Measurements from ENCODE around the gene RPS2. TPM values are rescaled to one million over a fixed set of nuclear protein-coding genes. Genes with fewer than 3 reads are reported as not detected.
"Not testable (repeated sequence)": the region's sequence is repeated elsewhere in the genome, so short reads cannot be mapped to it uniquely, and the experiment has no call there.

Gene RPS2
- total RNA-seq, 1 experiment from 2014 or later: 2,611 TPM

GRCh38 chr16:1973461-1974156, 9.0 kb upstream of the RPS2 start:
- no peaks in the 10 kb centered on the region for H3K27me3 ChIP-seq (replicated peaks)
- H3K9me3 ChIP-seq (replicated peaks): no peaks in the 10 kb centered on the region
- DNase-seq (ENCODE audit: low read depth in 1 of 2, low spot score in 2 of 2): no peak
- H3K36me3 ChIP-seq: peaks cover 51% of the 10 kb centered on the region
- H3K27ac ChIP-seq: no peak overlapping the region
- peaks cover 16% of the 10 kb centered on the region for H3K4me1 ChIP-seq (replicated peaks)
- H3K4me3 ChIP-seq: no peak overlapping the region

- Histone ChIP-seq H3K27ac (no peak overlapping the region), H3K4me1 (replicated peaks) (peaks cover 16% of the 10 kb centered on the region), H3K9me3 (replicated peaks) (no peaks in the 10 kb centered on the region), H3K27me3 (replicated peaks) (no peaks in the 10 kb centered on the region), H3K36me3 (peaks cover 40% of the 10 kb centered on the region), H3K4me3 (peak overlapping the region; percentile 84)
- no peak for DNase-seq (ENCODE audit: low read depth in 1 of 2, low spot score in 2 of 2)
Observed at GRCh38 chr16:1972490-1972877, 7.9 kb upstream of the RPS2 start.

GRCh38 chr16:1971796-1972489, 7.3 kb upstream of the RPS2 start, which contains the start of gene TBL3:
TSS of gene TBL3 (plus strand) at chr16:1972053. CDS start at chr16:1972165, 112 bp downstream.
- H3K9me3 ChIP-seq (replicated peaks): no peaks in the 10 kb centered on the region
- DNase-seq (ENCODE audit: low read depth in 1 of 2, low spot score in 2 of 2): peak; percentile 96 to 97
- peak within 1 kb of the TSS; percentile 80 for H3K27ac ChIP-seq
- H3K36me3 ChIP-seq: peaks cover 39% of the 10 kb centered on the region
- no peaks in the 10 kb centered on the region for H3K27me3 ChIP-seq (replicated peaks)
- peak within 1 kb of the TSS; percentile 84 for H3K4me3 ChIP-seq
- H3K4me1 ChIP-seq (replicated peaks): peaks cover 16% of the 10 kb centered on the region

GRCh38 chr16:1968146-1968953, 3.7 kb upstream of the RPS2 start:
- peaks cover 42% of the 10 kb centered on the region for H3K36me3 ChIP-seq
- H3K27ac ChIP-seq: no peak overlapping the region
- H3K27me3 ChIP-seq (replicated peaks): no peaks in the 10 kb centered on the region
- peaks cover 27% of the 10 kb centered on the region for H3K4me1 ChIP-seq (replicated peaks)
- no peak for DNase-seq (ENCODE audit: low read depth in 1 of 2, low spot score in 2 of 2)
- no peaks in the 10 kb centered on the region for H3K9me3 ChIP-seq (replicated peaks)
- no peak overlapping the region for H3K4me3 ChIP-seq

- H3K9me3 ChIP-seq (replicated peaks): no peaks in the 10 kb centered on the region
- H3K27me3 ChIP-seq (replicated peaks): no peaks in the 10 kb centered on the region
- H3K4me1 ChIP-seq (replicated peaks): peaks cover 30% of the 10 kb centered on the region
- H3K36me3 ChIP-seq: peaks cover 53% of the 10 kb centered on the region
- DNase-seq (ENCODE audit: low read depth in 1 of 2, low spot score in 2 of 2): no peak
- no peak within 1 kb of the TSS for H3K27ac ChIP-seq
- H3K4me3 ChIP-seq: peak within 1 kb of the TSS; percentile 88
Observed at GRCh38 chr16:1966460-1966859, 1.8 kb upstream of the RPS2 start, which contains the start of gene RNF151. TSS of gene RNF151 (plus strand) at chr16:1966856. CDS start at chr16:1966882, 26 bp downstream.

GRCh38 chr16:1965396-1966001, 873 bp upstream of the RPS2 start:
- no peaks in the 10 kb centered on the region for H3K27me3 ChIP-seq (replicated peaks)
- peak overlapping the region; percentile 85 for H3K27ac ChIP-seq
- H3K4me3 ChIP-seq: peak overlapping the region; percentile 88
- H3K4me1 ChIP-seq (replicated peaks): peaks cover 30% of the 10 kb centered on the region
- H3K9me3 ChIP-seq (replicated peaks): no peaks in the 10 kb centered on the region
- H3K36me3 ChIP-seq: peaks cover 62% of the 10 kb centered on the region
- no peak for DNase-seq (ENCODE audit: low read depth in 1 of 2, low spot score in 2 of 2)

GRCh38 chr16:1963806-1964505, 670 bp downstream of the RPS2 start:
- Histone ChIP-seq H3K27ac (peak overlapping the region; percentile 85), H3K9me3 (replicated peaks) (no peaks in the 10 kb centered on the region), H3K27me3 (replicated peaks) (no peaks in the 10 kb centered on the region), H3K4me3 (peak overlapping the region; percentile 88), H3K4me1 (replicated peaks) (peaks cover 36% of the 10 kb centered on the region), H3K36me3 (peaks cover 69% of the 10 kb centered on the region)
- peak in 1 of 2 experiments; percentile 40 for DNase-seq (ENCODE audit: low read depth in 1 of 2, low spot score in 2 of 2)

- not testable (repeated sequence) for H3K27ac ChIP-seq; H3K27me3 ChIP-seq (replicated peaks); DNase-seq (ENCODE audit: low read depth in 1 of 2, low spot score in 2 of 2); H3K9me3 ChIP-seq (replicated peaks)
- H3K36me3 ChIP-seq: peaks cover 69% of the 10 kb centered on the region
- H3K4me1 ChIP-seq (replicated peaks): peaks cover 39% of the 10 kb centered on the region
- peak overlapping the region; percentile 88; the same call in 1 of the 2 replicates for H3K4me3 ChIP-seq
Observed at GRCh38 chr16:1962161-1963153, 2.2 kb downstream of the RPS2 start.

- DNase-seq (ENCODE audit: low read depth in 1 of 2, low spot score in 2 of 2): no peak
- no peak overlapping the region for H3K4me3 ChIP-seq
Observed at GRCh38 chr16:1961651-1962067, 3.0 kb downstream of the RPS2 start.

GRCh38 chr16:1960665-1961630, 3.7 kb downstream of the RPS2 start:
- no peak overlapping the region for H3K27ac ChIP-seq
- peak in 1 of 2 experiments; percentile 36 for DNase-seq (ENCODE audit: low read depth in 1 of 2, low spot score in 2 of 2)
- H3K36me3 ChIP-seq: peaks cover 57% of the 10 kb centered on the region
- peak overlapping the region; percentile 67 for H3K4me3 ChIP-seq
- peaks cover 38% of the 10 kb centered on the region for H3K4me1 ChIP-seq (replicated peaks)
- H3K27me3 ChIP-seq (replicated peaks): no peaks in the 10 kb centered on the region
- no peaks in the 10 kb centered on the region for H3K9me3 ChIP-seq (replicated peaks)

More at GRCh38 chr16:1961651-1962067, 3.0 kb downstream of the RPS2 start:
- peaks cover 39% of the 10 kb centered on the region for H3K4me1 ChIP-seq (replicated peaks)
- H3K27ac ChIP-seq: no peak overlapping the region
- no peaks in the 10 kb centered on the region for H3K27me3 ChIP-seq (replicated peaks)
- no peaks in the 10 kb centered on the region for H3K9me3 ChIP-seq (replicated peaks)
- H3K36me3 ChIP-seq: peaks cover 64% of the 10 kb centered on the region
